Thoracic aorta (tissue), 2 donors: ENCODE data around the gene PRSS36. TPM values are rescaled to one million over a fixed set of nuclear protein-coding genes. Genes with fewer than 3 reads are reported as not detected.
"Not testable (repeated sequence)": the region's sequence is repeated elsewhere in the genome, so short reads cannot be mapped to it uniquely, and the experiment has no call there.

Experiments
- ATAC-seq: fragments of 150-250 bp; one replicate; pipeline ENCODE4 v1.8.0; 2017; ENCODE audit warnings: low read depth; ENCODE audit not compliant: insufficient number of reproducible peaks, low FRiP score
- DNase-seq: peaks from one replicate; pipeline ENCODE4 v3.0.0-alpha.2; 2020; ENCODE audit warnings: low spot score
- H3K27ac ChIP-seq, 2 donors: fragments of 200-600 bp; sonication (generic); 1 replicate in 1 of 2; 2 replicates in 1 of 2; pipeline ENCODE4 v1.5.1; 2016; ENCODE audit warnings: mild to moderate bottlenecking in 2 of 2, moderate library complexity in 2 of 2
- H3K27me3 ChIP-seq: fragments of 200-600 bp; sonication (generic); replicated peaks from 2 replicates; pipeline ENCODE4 v1.6.0; 2016; ENCODE audit warnings: mild to moderate bottlenecking; ENCODE audit not compliant: insufficient read depth
- H3K36me3 ChIP-seq: fragments of 200-600 bp; sonication (generic); one replicate; pipeline ENCODE4 v1.5.1; 2016
- H3K4me1 ChIP-seq, 2 donors: fragments of 200-600 bp; sonication (generic); 1 replicate in 1 of 2; 2 replicates in 1 of 2; pipeline versions ENCODE4 v1.5.1 to v1.6.0; 2016; ENCODE audit warnings: low read depth in 2 of 2, mild to moderate bottlenecking in 1 of 2; ENCODE audit not compliant: control insufficient read depth in 1 of 2
- H3K4me3 ChIP-seq: fragments of 200-600 bp; sonication (generic); 2 replicates; pipeline ENCODE4 v1.5.1; 2016; ENCODE audit warnings: mild to moderate bottlenecking
- H3K9me3 ChIP-seq: fragments of 200-600 bp; sonication (generic); 2 replicates; pipeline ENCODE4 v1.5.1; 2016
- total RNA-seq, 2 donors: library from RNA; depleted of rRNA; stranded (reverse); fragments of >200 nt; gene quantifications; one replicate each; pipeline versions ENCODE4 v1.1.0 to v1.2.3, GENCODE V29; 2016
- TF ChIP-seq, protein P1 (sequence below): fragments of 200-600 bp; sonication (generic); IDR thresholded peaks from one replicate; pipeline ENCODE4 v1.5.1; 2019; ENCODE audit warnings: antibody characterized with exemption

PRSS36 gene
- total RNA-seq, 2 donors from 2014 or later, result 1.3 to 14.8 TPM

DNA sequence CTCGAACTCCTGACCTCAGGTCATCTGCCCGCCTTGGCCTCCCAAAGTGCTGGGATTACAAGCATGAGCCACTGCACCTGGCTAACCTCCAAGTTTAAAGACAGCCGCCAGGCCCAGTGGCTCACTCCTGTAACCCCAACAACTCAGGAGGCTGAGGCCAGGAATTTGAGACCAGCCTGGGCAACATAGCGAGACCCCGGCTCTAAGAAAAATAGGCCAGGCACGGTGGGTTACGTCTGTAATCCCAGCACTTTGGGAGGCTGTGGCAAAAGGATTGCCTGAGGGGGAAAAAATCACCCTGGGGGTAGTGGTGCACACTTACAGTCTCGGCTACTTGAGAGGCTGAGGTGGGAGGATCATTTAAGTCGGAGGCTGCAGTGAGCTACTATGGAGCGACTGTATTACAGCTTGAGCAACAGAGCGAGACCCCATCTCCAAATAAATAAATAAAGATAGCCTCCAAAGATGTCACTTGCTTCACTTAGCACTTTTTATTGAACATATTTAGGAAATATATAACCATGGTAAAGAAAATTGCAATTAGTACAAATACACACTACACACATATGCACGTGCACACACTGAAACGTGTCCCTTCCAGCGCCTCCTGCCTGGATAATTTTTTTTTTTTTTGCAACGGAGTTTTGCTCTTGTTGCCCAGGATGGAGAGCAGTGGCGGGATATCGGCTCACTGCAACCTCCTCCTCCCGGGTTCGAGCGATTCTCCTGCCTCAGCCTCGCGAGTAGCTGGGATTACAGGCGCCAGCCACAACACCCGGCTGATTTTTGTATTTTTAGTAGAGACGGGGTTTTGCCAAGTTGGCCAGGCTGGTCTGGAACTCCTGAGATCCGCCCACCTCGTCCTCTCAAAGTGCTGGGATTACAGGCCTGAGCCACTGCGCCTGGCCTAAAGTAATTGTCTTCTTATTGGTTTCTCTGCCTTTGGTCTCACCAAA is 43.1 kb downstream of the PRSS36 start:
- TF ChIP-seq, protein P1, sequence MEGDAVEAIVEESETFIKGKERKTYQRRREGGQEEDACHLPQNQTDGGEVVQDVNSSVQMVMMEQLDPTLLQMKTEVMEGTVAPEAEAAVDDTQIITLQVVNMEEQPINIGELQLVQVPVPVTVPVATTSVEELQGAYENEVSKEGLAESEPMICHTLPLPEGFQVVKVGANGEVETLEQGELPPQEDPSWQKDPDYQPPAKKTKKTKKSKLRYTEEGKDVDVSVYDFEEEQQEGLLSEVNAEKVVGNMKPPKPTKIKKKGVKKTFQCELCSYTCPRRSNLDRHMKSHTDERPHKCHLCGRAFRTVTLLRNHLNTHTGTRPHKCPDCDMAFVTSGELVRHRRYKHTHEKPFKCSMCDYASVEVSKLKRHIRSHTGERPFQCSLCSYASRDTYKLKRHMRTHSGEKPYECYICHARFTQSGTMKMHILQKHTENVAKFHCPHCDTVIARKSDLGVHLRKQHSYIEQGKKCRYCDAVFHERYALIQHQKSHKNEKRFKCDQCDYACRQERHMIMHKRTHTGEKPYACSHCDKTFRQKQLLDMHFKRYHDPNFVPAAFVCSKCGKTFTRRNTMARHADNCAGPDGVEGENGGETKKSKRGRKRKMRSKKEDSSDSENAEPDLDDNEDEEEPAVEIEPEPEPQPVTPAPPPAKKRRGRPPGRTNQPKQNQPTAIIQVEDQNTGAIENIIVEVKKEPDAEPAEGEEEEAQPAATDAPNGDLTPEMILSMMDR, result no peak
- Histone ChIP-seq H3K9me3 (no peaks in the 10 kb centered on the region), H3K27me3 (no peaks in the 10 kb centered on the region), H3K4me3 (no peak overlapping the region), H3K27ac (no peak overlapping the region), H3K4me1 (peaks cover 13 to 17% of the 10 kb centered on the region in 2 donors), H3K36me3 (peaks cover 23% of the 10 kb centered on the region)
- ATAC-seq (no peak), DNase-seq (no peak)

DNA sequence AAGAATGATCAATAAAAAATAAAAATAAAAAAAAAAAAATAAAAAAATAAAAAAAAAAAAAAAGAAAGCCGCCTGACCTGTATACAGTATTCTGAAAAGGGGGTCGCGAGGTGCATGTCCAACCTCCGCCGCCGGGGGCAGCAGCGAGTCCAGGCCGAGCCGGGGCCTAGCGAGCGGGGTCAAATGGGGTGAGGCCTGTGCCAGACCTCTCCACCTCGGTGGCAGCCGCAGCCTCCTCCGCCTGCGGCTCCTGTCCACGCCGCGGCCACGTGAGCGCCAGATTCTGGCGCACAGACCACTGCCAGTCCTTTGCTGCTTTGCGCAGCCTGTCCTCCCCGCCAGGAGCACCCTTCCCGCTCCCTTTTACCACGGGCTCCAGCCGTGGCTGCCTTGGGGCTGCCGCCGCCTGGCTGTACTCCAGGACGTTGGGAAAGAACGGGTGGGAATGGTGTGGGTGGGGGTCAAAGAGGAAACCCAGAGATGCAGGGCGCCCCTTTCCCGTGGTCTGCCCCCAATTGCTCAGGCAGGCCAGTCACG is 44.1 kb downstream of the PRSS36 start:
- TF ChIP-seq, protein P1, result peak; percentile 84
- Histone ChIP-seq H3K4me1 (peaks cover 13 to 17% of the 10 kb centered on the region in 2 donors), H3K27me3 (no peaks in the 10 kb centered on the region), H3K27ac (peak overlapping the region in 1 of 2 donors; percentile 47), H3K9me3 (no peaks in the 10 kb centered on the region), H3K36me3 (peaks cover 12% of the 10 kb centered on the region), H3K4me3 (peak overlapping the region; percentile 67)
- ATAC-seq, result peak; percentile 72
- peak; percentile 53 for DNase-seq

GRCh38 chr16:31100876-31101641 is 48.8 kb downstream of the PRSS36 start:
- H3K27me3 ChIP-seq, ATAC-seq, H3K4me1 ChIP-seq: not testable (repeated sequence)

DNA sequence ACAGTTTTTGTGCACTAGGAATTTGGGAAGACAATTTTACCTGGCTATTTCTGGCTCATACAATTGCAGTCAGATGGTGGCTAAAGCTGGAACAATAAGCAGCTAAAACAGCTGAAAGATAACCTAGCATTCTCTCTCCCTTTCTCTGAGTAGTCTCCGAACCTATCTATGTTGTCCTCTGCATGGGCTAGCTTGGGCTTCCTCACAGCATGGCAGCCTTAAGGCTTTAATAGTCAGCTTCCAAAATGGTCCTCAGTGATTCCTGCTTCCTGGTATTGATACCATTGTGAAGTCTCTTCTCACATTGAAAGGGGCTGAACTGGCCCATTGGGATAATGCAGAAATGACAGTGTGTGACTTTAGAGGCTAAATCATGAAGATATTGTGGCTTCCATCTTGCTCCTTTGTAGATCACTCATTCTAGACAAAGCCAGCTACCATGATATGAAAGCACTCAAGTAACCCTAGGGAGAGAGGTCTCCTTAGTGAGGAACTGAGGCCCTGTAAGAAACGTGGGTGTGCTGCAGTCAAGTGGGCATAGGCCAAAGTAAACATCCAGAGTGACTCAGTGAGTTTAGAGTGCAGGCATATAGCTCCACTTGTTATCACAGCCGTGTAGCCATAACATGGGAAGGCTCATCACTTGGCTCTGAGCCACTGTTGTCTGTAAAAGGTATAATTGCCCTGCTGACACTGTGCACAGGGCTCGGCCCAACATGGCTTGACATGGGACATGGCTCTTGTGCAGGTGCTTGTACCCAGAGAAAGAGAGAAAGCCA is 49.8 kb downstream of the PRSS36 start:
- no peak for DNase-seq
- Histone ChIP-seq H3K4me3 (no peak overlapping the region), H3K27me3 (no peaks in the 10 kb centered on the region), H3K4me1 (peaks cover 0 to 3% of the 10 kb centered on the region in 2 donors), H3K27ac (no peak overlapping the region), H3K36me3 (no peaks in the 10 kb centered on the region), H3K9me3 (no peaks in the 10 kb centered on the region)
- no peak for ATAC-seq
- TF ChIP-seq, protein P1, result no peak

More at GRCh38 chr16:31100876-31101641, 48.8 kb downstream of the PRSS36 start:
- H3K36me3 ChIP-seq, H3K9me3 ChIP-seq, DNase-seq, H3K4me3 ChIP-seq, H3K27ac ChIP-seq: not testable (repeated sequence)

- Histone ChIP-seq H3K4me3 (peak within 1 kb of the TSS; percentile 86), H3K36me3 (peaks cover 11% of the 10 kb centered on the region), H3K27me3 (no peaks in the 10 kb centered on the region), H3K9me3 (no peaks in the 10 kb centered on the region), H3K4me1 (peaks cover 0 to 4% of the 10 kb centered on the region in 2 donors), H3K27ac (peak within 1 kb of the TSS; percentile 67 to 76)
- DNase-seq (peak; percentile 85), ATAC-seq (peak; percentile 74)
- TF ChIP-seq, protein P1, result no peak
These were observed 55.3 kb downstream of the PRSS36 start, which contains the start of gene VKORC1 for GRCh38 chr16:31094424-31095120. Gene VKORC1 (minus strand): TSS chr16:31094797. CDS start chr16:31094729, 68 bp downstream.
